HepG2 (cell line): ENCODE data around the gene TPBGL. TPM values are rescaled to one million over a fixed set of nuclear protein-coding genes. Genes with fewer than 3 reads are reported as not detected.

ENCODE experiments used
- AHR ChIP-seq: IDR thresholded peaks from 2 replicates; pipeline ENCODE4 v1.6.1; 2018; ENCODE audit warnings: missing genetic modification reagents, missing compliant biosample characterization
- DNMT3B ChIP-seq: conservative IDR thresholded peaks from 2 replicates; pipeline ENCODE4 v1.6.1; 2016; ENCODE audit warnings: missing biosample characterization, control low read depth
- GABPB1 ChIP-seq: IDR thresholded peaks from 2 replicates; pipeline ENCODE4 v1.6.1; 2016; ENCODE audit warnings: mild to moderate bottlenecking, missing genetic modification reagents, moderate library complexity, missing compliant biosample characterization
- HMG20B ChIP-seq: conservative IDR thresholded peaks from 2 replicates; pipeline ENCODE4 v1.6.1; 2016; ENCODE audit warnings: missing genetic modification reagents, missing compliant biosample characterization
- KDM1A ChIP-seq: IDR thresholded peaks from 2 replicates; pipeline ENCODE4 v1.6.1; 2016; ENCODE audit warnings: missing compliant biosample characterization
- MAFF ChIP-seq: IDR thresholded peaks from 2 replicates; pipeline ENCODE4 v1.6.1; 2011; ENCODE audit warnings: low read depth, low read length, improper control_type of control experiment
- POGZ ChIP-seq: sonication (generic); formaldehyde crosslinking; IDR thresholded peaks from 2 replicates; pipeline ENCODE4 v1.4.0; 2020; ENCODE audit warnings: mild to moderate bottlenecking, missing genetic modification reagents
- PREB ChIP-seq: sonication (generic); formaldehyde crosslinking; IDR thresholded peaks from 2 replicates; pipeline ENCODE4 v1.4.0; 2020; ENCODE audit warnings: missing genetic modification reagents
- TEAD3 ChIP-seq: optimal IDR thresholded peaks from 2 replicates; pipeline ENCODE3; 2016; ENCODE audit warnings: borderline replicate concordance
- UBTF ChIP-seq: sonication (generic); formaldehyde crosslinking; IDR thresholded peaks from 2 replicates; pipeline ENCODE4 v1.4.0; 2020; ENCODE audit warnings: mild to moderate bottlenecking, missing genetic modification reagents
- ZNF281 ChIP-seq: sonication (generic); formaldehyde crosslinking; IDR thresholded peaks from 2 replicates; pipeline ENCODE4 v1.4.0; 2020; ENCODE audit warnings: missing genetic modification reagents, borderline replicate concordance
- ZNF317 ChIP-seq: sonication (generic); formaldehyde crosslinking; IDR thresholded peaks from 2 replicates; pipeline ENCODE4 v1.5.0; 2020; ENCODE audit warnings: mild to moderate bottlenecking, missing genetic modification reagents
- ZNF546 ChIP-seq: sonication (generic); formaldehyde crosslinking; conservative IDR thresholded peaks from 2 replicates; pipeline ENCODE4 v1.8.1; 2023; ENCODE audit warnings: mild to moderate bottlenecking, missing genetic modification reagents
- ZNF574 ChIP-seq: sonication (generic); formaldehyde crosslinking; IDR thresholded peaks from 2 replicates; pipeline ENCODE4 v1.4.0; 2020; ENCODE audit warnings: missing genetic modification reagents
- ZNF713 ChIP-seq: sonication (generic); formaldehyde crosslinking; IDR thresholded peaks from 2 replicates; pipeline ENCODE4 v1.4.0; 2020; ENCODE audit warnings: mild to moderate bottlenecking, missing genetic modification reagents
- ZNF768 ChIP-seq: sonication (generic); formaldehyde crosslinking; IDR thresholded peaks from 2 replicates; pipeline ENCODE4 v1.4.0; 2020; ENCODE audit warnings: missing genetic modification reagents
- ZNF792 ChIP-seq: IDR thresholded peaks from 2 replicates; pipeline ENCODE4 v1.6.1; 2016
- polyA plus RNA-seq, 8 experiments: library from polyadenylated mRNA; depleted of rRNA in 3 of 8; stranded (reverse) in 7 of 8; unstranded in 1 of 8; fragments of >200 nt; fragmentation: Illumina TruSeq in 4 of 8; extraction: Trizol in 4 of 8; gene quantifications; 2 replicates each; pipeline versions ENCODE4 v1.2.1 to v1.2.3, GENCODE V29; 2011 to 2016; ENCODE audit warnings: low read depth in 4 of 8, missing spikeins in 1 of 8, mixed read lengths in 1 of 8; ENCODE audit not compliant: insufficient read depth in 1 of 8
- total RNA-seq, 5 experiments: library from RNA; depleted of rRNA; stranded (reverse); fragments of >200 nt; fragmentation: Illumina TruSeq; extraction: Trizol; gene quantifications; 2 replicates each; pipeline ENCODE4 v1.2.3, GENCODE V29; 2016; ENCODE audit warnings: low read depth in 1 of 5
- TF ChIP-seq, protein P1 (sequence below): sonication (generic); formaldehyde crosslinking; IDR thresholded peaks from 2 replicates; pipeline ENCODE4 v1.4.0; 2020; ENCODE audit warnings: mild to moderate bottlenecking, missing genetic modification reagents
- TF ChIP-seq, protein P2 (sequence below): sonication (generic); formaldehyde crosslinking; conservative IDR thresholded peaks from 2 replicates; pipeline ENCODE4 v1.8.0; 2022; ENCODE audit warnings: missing genetic modification reagents
- TF ChIP-seq, protein P3 (sequence below): sonication (generic); formaldehyde crosslinking; IDR thresholded peaks from 2 replicates; pipeline ENCODE4 v1.8.1; 2023; ENCODE audit warnings: mild to moderate bottlenecking, missing genetic modification reagents, borderline replicate concordance

Gene TPBGL
- total and polyA plus RNA-seq, 2 of the 13 experiments (the other 11 are each of a cell fraction or from before 2014, with no cell fraction given): not detected

GRCh38 chr11:75280227-75280701 is 39.7 kb downstream of the TPBGL start (continued):
- TF ChIP-seq, protein P1, sequence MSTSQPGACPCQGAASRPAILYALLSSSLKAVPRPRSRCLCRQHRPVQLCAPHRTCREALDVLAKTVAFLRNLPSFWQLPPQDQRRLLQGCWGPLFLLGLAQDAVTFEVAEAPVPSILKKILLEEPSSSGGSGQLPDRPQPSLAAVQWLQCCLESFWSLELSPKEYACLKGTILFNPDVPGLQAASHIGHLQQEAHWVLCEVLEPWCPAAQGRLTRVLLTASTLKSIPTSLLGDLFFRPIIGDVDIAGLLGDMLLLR (CRISPR knock-in tag): no peak
- no peak for TF ChIP-seq ZNF713
- TF ChIP-seq TEAD3 (CRISPR knock-in tag): peak; percentile 58
- no peak for TF ChIP-seq MAFF
- TF ChIP-seq PREB: no peak
- TF ChIP-seq ZNF546 (CRISPR knock-in tag): no peak
- TF ChIP-seq KDM1A: no peak
- no peak for TF ChIP-seq HMG20B (CRISPR knock-in tag)
- TF ChIP-seq, protein P2, sequence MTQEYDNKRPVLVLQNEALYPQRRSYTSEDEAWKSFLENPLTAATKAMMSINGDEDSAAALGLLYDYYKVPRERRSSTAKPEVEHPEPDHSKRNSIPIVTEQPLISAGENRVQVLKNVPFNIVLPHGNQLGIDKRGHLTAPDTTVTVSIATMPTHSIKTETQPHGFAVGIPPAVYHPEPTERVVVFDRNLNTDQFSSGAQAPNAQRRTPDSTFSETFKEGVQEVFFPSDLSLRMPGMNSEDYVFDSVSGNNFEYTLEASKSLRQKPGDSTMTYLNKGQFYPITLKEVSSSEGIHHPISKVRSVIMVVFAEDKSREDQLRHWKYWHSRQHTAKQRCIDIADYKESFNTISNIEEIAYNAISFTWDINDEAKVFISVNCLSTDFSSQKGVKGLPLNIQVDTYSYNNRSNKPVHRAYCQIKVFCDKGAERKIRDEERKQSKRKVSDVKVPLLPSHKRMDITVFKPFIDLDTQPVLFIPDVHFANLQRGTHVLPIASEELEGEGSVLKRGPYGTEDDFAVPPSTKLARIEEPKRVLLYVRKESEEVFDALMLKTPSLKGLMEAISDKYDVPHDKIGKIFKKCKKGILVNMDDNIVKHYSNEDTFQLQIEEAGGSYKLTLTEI (CRISPR knock-in tag): no peak
- 0 out of 2 replicates have a peak, but pooled peaks have one; percentile 18 for TF ChIP-seq ZNF574 (CRISPR knock-in tag)
- TF ChIP-seq GABPB1 (CRISPR knock-in tag): no peak
- no peak for TF ChIP-seq UBTF (CRISPR knock-in tag)
- TF ChIP-seq ZNF768: peak; percentile 63; the same call in 1 of the 2 replicates
- TF ChIP-seq ZNF792 (CRISPR knock-in tag): no peak
- TF ChIP-seq DNMT3B (CRISPR knock-in tag): no peak
- 0 out of 2 replicates have a peak, but pooled peaks have one; percentile 50 for TF ChIP-seq AHR
- TF ChIP-seq ZNF317 (CRISPR knock-in tag): no peak
- TF ChIP-seq POGZ (CRISPR knock-in tag): no peak
- TF ChIP-seq, protein P3, sequence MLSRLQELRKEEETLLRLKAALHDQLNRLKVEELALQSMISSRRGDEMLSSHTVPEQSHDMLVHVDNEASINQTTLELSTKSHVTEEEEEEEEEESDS: no peak
- no peak for TF ChIP-seq ZNF281
